Vagina (tissue), 2 donors: ENCODE measurements around the gene PLA2G4A.

Source experiments
- POLR2A ChIP-seq, 2 donors: fragments of 450-650 bp; IDR thresholded peaks; one replicate each; pipeline ENCODE4 v1.6.1; 2017; ENCODE audit warnings: antibody characterized with exemption in 2 of 2, mild to moderate bottlenecking in 2 of 2, moderate library complexity in 2 of 2
- POLR2AphosphoS5 ChIP-seq, 2 donors: sonication (generic); formaldehyde crosslinking; IDR thresholded peaks; one replicate each; pipeline ENCODE4 v1.9.0; 2017; ENCODE audit warnings: antibody characterized with exemption in 2 of 2, mild to moderate bottlenecking in 2 of 2, low read depth in 1 of 2; ENCODE audit not compliant: insufficient read depth in 1 of 2
- TF ChIP-seq, protein P1 (sequence below), 3 experiments: fragments of 450-650 bp in 2 of 3; fragments of 200-600 bp in 1 of 3; sonication (generic) in 1 of 3; IDR thresholded peaks; one replicate each; pipeline ENCODE4 v1.5.1; 2017 to 2019; ENCODE audit warnings: antibody characterized with exemption in 3 of 3, mild to moderate bottlenecking in 2 of 3, moderate library complexity in 2 of 3

DNA sequence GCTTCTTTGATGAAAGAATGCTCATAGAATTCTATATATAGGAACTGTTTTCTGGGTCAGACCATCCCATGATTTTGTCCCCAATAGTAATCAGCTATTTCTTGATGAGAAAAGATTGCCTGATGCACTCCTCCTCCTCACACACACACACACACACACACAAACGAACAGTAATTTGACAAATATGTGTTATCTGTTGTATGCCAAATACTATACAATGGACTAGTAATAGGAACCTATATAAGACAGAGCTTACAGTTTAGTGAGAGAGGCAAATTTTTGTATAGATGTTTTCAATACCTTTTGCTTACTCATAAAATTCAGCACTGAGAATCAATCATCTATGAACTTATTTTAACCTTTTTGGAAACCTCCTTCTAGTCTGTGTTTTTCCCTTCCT is 76.8 kb downstream of the PLA2G4A start:
- TF ChIP-seq, protein P1, sequence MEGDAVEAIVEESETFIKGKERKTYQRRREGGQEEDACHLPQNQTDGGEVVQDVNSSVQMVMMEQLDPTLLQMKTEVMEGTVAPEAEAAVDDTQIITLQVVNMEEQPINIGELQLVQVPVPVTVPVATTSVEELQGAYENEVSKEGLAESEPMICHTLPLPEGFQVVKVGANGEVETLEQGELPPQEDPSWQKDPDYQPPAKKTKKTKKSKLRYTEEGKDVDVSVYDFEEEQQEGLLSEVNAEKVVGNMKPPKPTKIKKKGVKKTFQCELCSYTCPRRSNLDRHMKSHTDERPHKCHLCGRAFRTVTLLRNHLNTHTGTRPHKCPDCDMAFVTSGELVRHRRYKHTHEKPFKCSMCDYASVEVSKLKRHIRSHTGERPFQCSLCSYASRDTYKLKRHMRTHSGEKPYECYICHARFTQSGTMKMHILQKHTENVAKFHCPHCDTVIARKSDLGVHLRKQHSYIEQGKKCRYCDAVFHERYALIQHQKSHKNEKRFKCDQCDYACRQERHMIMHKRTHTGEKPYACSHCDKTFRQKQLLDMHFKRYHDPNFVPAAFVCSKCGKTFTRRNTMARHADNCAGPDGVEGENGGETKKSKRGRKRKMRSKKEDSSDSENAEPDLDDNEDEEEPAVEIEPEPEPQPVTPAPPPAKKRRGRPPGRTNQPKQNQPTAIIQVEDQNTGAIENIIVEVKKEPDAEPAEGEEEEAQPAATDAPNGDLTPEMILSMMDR (IDR thresholded peaks at IDR 0.05): no peak
- TF ChIP-seq POLR2A (IDR thresholded peaks at IDR 0.05) (no peak), POLR2AphosphoS5 (IDR thresholded peaks at IDR 0.05; ENCODE audit: insufficient read depth in 1 of 2, low read depth in 1 of 2) (no peak)
